GM12878 (cell line): ENCODE measurements around the gene ICOSLG. TPM values are rescaled to one million over a fixed set of nuclear protein-coding genes. Genes with fewer than 3 reads are reported as not detected.

Source experiments
- ATF2 ChIP-seq: IDR thresholded peaks from 2 replicates; pipeline ENCODE4 v1.6.1; 2012; ENCODE audit warnings: low read length, inconsistent platforms
- CHD1 ChIP-seq: IDR thresholded peaks from 2 replicates; pipeline ENCODE4 v1.6.1; 2012; ENCODE audit warnings: low read depth, low read length, improper control_type of control experiment
- DPF2 ChIP-seq: fragments of 450-650 bp; IDR thresholded peaks from 2 replicates; pipeline ENCODE4 v1.6.1; 2017; ENCODE audit warnings: mild to moderate bottlenecking
- E2F4 ChIP-seq: IDR thresholded peaks from 2 replicates; pipeline ENCODE4 v1.6.1; 2012; ENCODE audit warnings: low read depth, low read length, improper control_type of control experiment
- E2F8 ChIP-seq: fragments of 450-650 bp; IDR thresholded peaks from 2 replicates; pipeline ENCODE4 v1.6.1; 2018; ENCODE audit warnings: mild to moderate bottlenecking, low read depth, moderate library complexity; ENCODE audit not compliant: partially characterized antibody
- FOXK2 ChIP-seq: fragments of 450-650 bp; IDR thresholded peaks from 2 replicates; pipeline ENCODE4 v1.6.1; 2017; ENCODE audit warnings: mild to moderate bottlenecking, moderate library complexity
- HDAC6 ChIP-seq: fragments of 200-600 bp; sonication (generic); IDR thresholded peaks from one replicate; pipeline ENCODE4 v1.8.0; 2017; ENCODE audit warnings: antibody characterized with exemption; ENCODE audit not compliant: unreplicated experiment
- IKZF1 ChIP-seq: fragments of 450-650 bp; conservative IDR thresholded peaks from 2 replicates; pipeline ENCODE4 v1.6.1; 2017; ENCODE audit warnings: antibody characterized with exemption, mild to moderate bottlenecking
- IKZF2 ChIP-seq, 2 experiments: fragments of 450-650 bp; IDR thresholded peaks; 2 replicates each; pipeline ENCODE4 v1.6.1; 2017; ENCODE audit warnings: mild to moderate bottlenecking in 2 of 2, moderate library complexity in 2 of 2
- IRF4 ChIP-seq: IDR thresholded peaks from 2 replicates; pipeline ENCODE4 v1.6.1; 2011; ENCODE audit warnings: low read depth, low read length
- KDM1A ChIP-seq: fragments of 200-600 bp; sonication (generic); IDR thresholded peaks from 2 replicates; pipeline ENCODE4 v1.6.1; 2016; ENCODE audit warnings: borderline replicate concordance
- NBN ChIP-seq: fragments of 450-650 bp; IDR thresholded peaks from 2 replicates; pipeline ENCODE4 v1.6.1; 2016
- NR2C1 ChIP-seq: fragments of 450-650 bp; IDR thresholded peaks from 2 replicates; pipeline ENCODE4 v1.6.1; 2017; ENCODE audit warnings: antibody characterized with exemption, mild to moderate bottlenecking, moderate library complexity
- NR2C2 ChIP-seq: IDR thresholded peaks from 2 replicates; pipeline ENCODE4 v1.6.1; 2011; ENCODE audit warnings: borderline replicate concordance, low read depth; ENCODE audit not compliant: control insufficient read depth, insufficient read length
- PAX5 ChIP-seq: IDR thresholded peaks from 2 replicates; pipeline ENCODE4 v1.6.1; 2011; ENCODE audit warnings: low read depth, low read length, borderline replicate concordance
- POLR2AphosphoS2 ChIP-seq: IDR thresholded peaks from 2 replicates; pipeline ENCODE4 v1.6.1; 2011; ENCODE audit warnings: low read depth, mild to moderate bottlenecking, low read length, improper control_type of control experiment, moderate library complexity
- POLR2AphosphoS5 ChIP-seq: IDR thresholded peaks from 2 replicates; pipeline ENCODE4 v1.6.1; 2011; ENCODE audit warnings: mild to moderate bottlenecking, low read length, inconsistent platforms
- RFX5 ChIP-seq: IDR thresholded peaks from 2 replicates; pipeline ENCODE4 v1.6.1; 2011; ENCODE audit warnings: low read depth, low read length, improper control_type of control experiment
- SREBF2 ChIP-seq: IDR thresholded peaks from 2 replicates; pipeline ENCODE4 v1.6.1; 2012; ENCODE audit warnings: mild to moderate bottlenecking, low read length
- SRF ChIP-seq, 2 experiments: IDR thresholded peaks; 2 replicates each; pipeline ENCODE4 v1.6.1; 2011; ENCODE audit warnings: low read depth in 2 of 2, low read length in 2 of 2, mild to moderate bottlenecking in 1 of 2, moderate library complexity in 1 of 2
- YBX1 ChIP-seq: fragments of 450-650 bp; IDR thresholded peaks from 2 replicates; pipeline ENCODE4 v1.6.1; 2016; ENCODE audit warnings: antibody characterized with exemption
- ZNF384 ChIP-seq: IDR thresholded peaks from 2 replicates; pipeline ENCODE4 v1.6.1; 2012; ENCODE audit warnings: low read depth, mild to moderate bottlenecking, low read length, improper control_type of control experiment, borderline replicate concordance
- polyA plus RNA-seq, 11 experiments: library from polyadenylated mRNA; depleted of rRNA in 4 of 11; unstranded in 6 of 11; stranded (reverse) in 5 of 11; fragments of >200 nt; fragmentation: Nextera tagmentation in 4 of 11; fragmentation: Illumina TruSeq in 1 of 11; extraction: Ambion mirVana in 4 of 11; extraction: Trizol in 1 of 11; gene quantifications; 1 replicate in 1 of 11; 2 replicates in 10 of 11; pipeline versions ENCODE4 v1.2.1 to v1.2.3, GENCODE V29; 2011 to 2016; ENCODE audit warnings: inconsistent platforms in 2 of 11, missing spikeins in 2 of 11, low read depth in 1 of 11
- total RNA-seq, 4 experiments: library from RNA; depleted of rRNA in 3 of 4; stranded (reverse); fragments of >200 nt in 3 of 4; fragmentation: Illumina TruSeq in 1 of 4; extraction: Trizol in 1 of 4; gene quantifications; 2 replicates each; pipeline versions ENCODE4 v1.2.1 to v1.2.3, GENCODE V29; 2013 to 2021
- TF ChIP-seq, protein P1 (sequence below): fragments of 450-650 bp; IDR thresholded peaks from 2 replicates; pipeline ENCODE4 v1.6.1; 2017; ENCODE audit warnings: low read depth, mild to moderate bottlenecking, moderate library complexity
- TF ChIP-seq, protein P2 (sequence below): IDR thresholded peaks from 2 replicates; pipeline ENCODE4 v1.6.1; 2011; ENCODE audit warnings: low read depth, mild to moderate bottlenecking, low read length, moderate library complexity, borderline replicate concordance; ENCODE audit errors: extremely low read depth

ICOSLG gene
- total and polyA plus RNA-seq, 10 of the 15 experiments (the other 5 are each of a cell fraction or from before 2014, with no cell fraction given), result 0.84 to 16.4 (median 6.2) TPM

DNA sequence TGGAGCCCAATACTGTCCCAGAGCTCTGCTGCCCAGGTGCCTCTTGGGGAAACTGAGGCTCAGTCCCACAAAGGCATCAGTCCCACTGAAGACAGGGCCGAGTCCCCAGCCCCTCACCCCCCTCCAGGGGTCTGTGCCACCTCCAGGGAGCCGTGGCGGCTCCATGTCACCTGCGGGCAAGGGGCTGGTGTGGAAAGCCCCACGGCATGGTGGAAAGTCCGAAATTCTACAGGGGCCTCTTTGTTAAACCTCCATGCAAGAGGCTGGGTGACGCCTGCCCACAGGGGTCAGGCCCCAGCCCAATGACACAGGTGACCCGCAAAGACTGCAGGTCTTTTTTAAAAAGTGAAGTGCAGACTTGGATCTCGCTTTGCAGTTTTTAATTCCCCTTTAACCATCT is 41.6 kb upstream of the ICOSLG start (continued):
- TF ChIP-seq HDAC6 (no peak), YBX1 (no peak), POLR2AphosphoS5 (no peak), RFX5 (no peak), IRF4 (no peak), SREBF2 (no peak), IKZF1 (peak; percentile 51), DPF2 (0 out of 2 replicates have a peak, but pooled peaks have one; percentile 33), ATF2 (no peak), FOXK2 (no peak), PAX5 (no peak), NR2C1 (peak; percentile 27; the same call in 1 of the 2 replicates), CHD1 (no peak), KDM1A (no peak), POLR2AphosphoS2 (no peak), ZNF384 (no peak), E2F4 (no peak), NBN (no peak), E2F8 (no peak), SRF (IDR thresholded peaks at IDR 0.05; ENCODE audit: low read depth in 2 of 2, low read length in 2 of 2) (no peak), NR2C2 (no peak), IKZF2 (IDR thresholded peaks at IDR 0.05) (peak in 1 of 2 experiments; percentile 10; a peak in 1 of 4 replicates)
- TF ChIP-seq, protein P1, sequence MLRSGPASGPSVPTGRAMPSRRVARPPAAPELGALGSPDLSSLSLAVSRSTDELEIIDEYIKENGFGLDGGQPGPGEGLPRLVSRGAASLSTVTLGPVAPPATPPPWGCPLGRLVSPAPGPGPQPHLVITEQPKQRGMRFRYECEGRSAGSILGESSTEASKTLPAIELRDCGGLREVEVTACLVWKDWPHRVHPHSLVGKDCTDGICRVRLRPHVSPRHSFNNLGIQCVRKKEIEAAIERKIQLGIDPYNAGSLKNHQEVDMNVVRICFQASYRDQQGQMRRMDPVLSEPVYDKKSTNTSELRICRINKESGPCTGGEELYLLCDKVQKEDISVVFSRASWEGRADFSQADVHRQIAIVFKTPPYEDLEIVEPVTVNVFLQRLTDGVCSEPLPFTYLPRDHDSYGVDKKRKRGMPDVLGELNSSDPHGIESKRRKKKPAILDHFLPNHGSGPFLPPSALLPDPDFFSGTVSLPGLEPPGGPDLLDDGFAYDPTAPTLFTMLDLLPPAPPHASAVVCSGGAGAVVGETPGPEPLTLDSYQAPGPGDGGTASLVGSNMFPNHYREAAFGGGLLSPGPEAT, result peak; percentile 69; the same call in 1 of the 2 replicates
- TF ChIP-seq, protein P2, sequence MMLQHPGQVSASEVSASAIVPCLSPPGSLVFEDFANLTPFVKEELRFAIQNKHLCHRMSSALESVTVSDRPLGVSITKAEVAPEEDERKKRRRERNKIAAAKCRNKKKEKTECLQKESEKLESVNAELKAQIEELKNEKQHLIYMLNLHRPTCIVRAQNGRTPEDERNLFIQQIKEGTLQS, result no peak
